C1 segment of cervical spinal cord (tissue), 14 donors: Measurements from ENCODE around the gene CABLES2.

Experiments used
- DNase-seq, 14 donors: peaks; one replicate each; lab custom pipeline; 2025; lab: John Stamatoyannopoulos, UW

CABLES2 gene

GRCh38 chr20:62418709-62419487, 11.8 kb upstream of the CABLES2 start:
- no peak for DNase-seq

- no peak for DNase-seq
Measured at GRCh38 chr20:62417981-62418708, 11.1 kb upstream of the CABLES2 start.

GRCh38 chr20:62416651-62417637, 9.9 kb upstream of the CABLES2 start:
- DNase-seq, result no peak

- DNase-seq, result no peak
Measured at GRCh38 chr20:62415354-62416111, 8.4 kb upstream of the CABLES2 start.

GRCh38 chr20:62413896-62414481, 6.9 kb upstream of the CABLES2 start:
- no peak for DNase-seq

- DNase-seq, result no peak
Measured at GRCh38 chr20:62413025-62413570, 6.0 kb upstream of the CABLES2 start.

- DNase-seq, result no peak
Measured at GRCh38 chr20:62412194-62413024, 5.3 kb upstream of the CABLES2 start.

GRCh38 chr20:62411479-62412193, 4.6 kb upstream of the CABLES2 start:
- DNase-seq, result no peak

GRCh38 chr20:62410746-62411478, 3.8 kb upstream of the CABLES2 start:
- no peak for DNase-seq

- peak in 1 of 14 donors; percentile 6 for DNase-seq
Measured at GRCh38 chr20:62409931-62410745, 3.1 kb upstream of the CABLES2 start.

GRCh38 chr20:62409086-62409853, 2.2 kb upstream of the CABLES2 start:
- no peak for DNase-seq

- DNase-seq, result no peak
Measured at GRCh38 chr20:62408640-62409039, 1.6 kb upstream of the CABLES2 start.

GRCh38 chr20:62408055-62408454, 970 bp upstream of the CABLES2 start:
- DNase-seq, result peak in 1 of 14 donors; percentile 11

GRCh38 chr20:62406635-62407176, 379 bp downstream of the CABLES2 start:
- DNase-seq, result peak in 1 of 14 donors; percentile 22

- DNase-seq, result no peak
Measured at GRCh38 chr20:62405981-62406513, 1.0 kb downstream of the CABLES2 start.
